Caco-2 (cell line): ENCODE measurements around the gene KCNIP4. TPM values are rescaled to one million over a fixed set of nuclear protein-coding genes. Genes with fewer than 3 reads are reported as not detected.

ENCODE experiments used
- BruUV-seq: library from RNA; stranded (reverse); fragments of 400-500 nt; replicated peaks from 2 replicates; lab custom pipeline; 2021; lab: Mats Ljungman, UMichigan
- CTCF ChIA-PET: fragments of 300-600 bp; sonication (Branson Sonifier 250); formaldehyde crosslinking; loops from one replicate; lab custom pipeline; 2022; ENCODE audit warnings: antibody characterized with exemption; lab: Charles Lee
- POLR2A ChIA-PET: fragments of 300-600 bp; sonication (Branson Sonifier 250); formaldehyde crosslinking; loops from one replicate; lab custom pipeline; 2022; ENCODE audit warnings: antibody characterized with exemption; lab: Charles Lee
- DNase-seq, 2 experiments: peaks; one replicate each; pipeline versions ENCODE4 v3.0.0 to v3.0.0-alpha.2; 2020 to 2022
- H3K27me3 ChIP-seq: replicated peaks from 2 replicates; pipeline ENCODE4 v1.6.0; 2011; ENCODE audit warnings: low read length; ENCODE audit not compliant: control insufficient read depth, insufficient read depth
- H3K36me3 ChIP-seq: 2 replicates; pipeline ENCODE4 v1.5.1; 2011; ENCODE audit warnings: low read length; ENCODE audit not compliant: control insufficient read depth, insufficient read depth
- H3K4me1 ChIP-seq: fragments of 250-450 bp; sonication (Bioruptor Pico); 2 replicates; pipeline ENCODE4 v1.5.1; 2020; ENCODE audit warnings: mild to moderate bottlenecking
- H3K4me3 ChIP-seq: 2 replicates; pipeline ENCODE4 v1.5.1; 2011; ENCODE audit warnings: low read depth, mild to moderate bottlenecking, control low read depth, low read length
- H3K9me3 ChIP-seq: fragments of 250-450 bp; sonication (Bioruptor Pico); 2 replicates; pipeline ENCODE4 v1.5.1; 2020; ENCODE audit warnings: mild to moderate bottlenecking, moderate library complexity
- H3K27ac Mint-ChIP-seq: one replicate; pipeline ENCODE4 v1.8.0; 2022; ENCODE audit warnings: mixed read lengths; ENCODE audit not compliant: unreplicated experiment
- H3K27me3 Mint-ChIP-seq: one replicate; pipeline ENCODE4 v1.8.0; 2022; ENCODE audit warnings: mixed read lengths; ENCODE audit not compliant: insufficient read depth, unreplicated experiment
- H3K36me3 Mint-ChIP-seq: one replicate; pipeline ENCODE4 v1.8.0; 2022; ENCODE audit warnings: mild to moderate bottlenecking, mixed read lengths; ENCODE audit not compliant: insufficient read depth, unreplicated experiment
- H3K4me1 Mint-ChIP-seq: one replicate; pipeline ENCODE4 v1.8.0; 2022; ENCODE audit warnings: low read depth, mixed read lengths; ENCODE audit not compliant: unreplicated experiment
- H3K4me3 Mint-ChIP-seq: one replicate; pipeline ENCODE4 v1.8.0; 2022; ENCODE audit warnings: mild to moderate bottlenecking, moderate library complexity, mixed read lengths; ENCODE audit not compliant: unreplicated experiment
- H3K9me3 Mint-ChIP-seq: one replicate; pipeline ENCODE4 v1.8.0; 2022; ENCODE audit warnings: mixed read lengths; ENCODE audit not compliant: unreplicated experiment
- intact Hi-C: fragments of 100-400 bp; cut with micrococcal nuclease; formaldehyde crosslinking; loops from one replicate; pipeline ENCODE4 v1.10.0; 2022; ENCODE audit not compliant: unreplicated experiment
- total RNA-seq: library from RNA; stranded (reverse); gene quantifications from 2 replicates; pipeline ENCODE4 v1.2.3, GENCODE V29; 2022
- TF ChIP-seq, protein P1 (sequence below), 2 experiments: fragments of 200-600 bp in 1 of 2; IDR thresholded peaks; 1 replicate in 1 of 2; 2 replicates in 1 of 2; pipeline versions ENCODE4 v1.5.1 to v1.8.0; 2011 to 2022; ENCODE audit warnings: antibody characterized with exemption in 1 of 2, control low read depth in 1 of 2, inconsistent platforms in 1 of 2, low read depth in 1 of 2, low read length in 1 of 2, mild to moderate bottlenecking in 1 of 2, moderate library complexity in 1 of 2; ENCODE audit not compliant: insufficient read depth in 1 of 2, severe bottlenecking in 1 of 2, unreplicated experiment in 1 of 2

Gene KCNIP4
- total RNA-seq, 1 experiment from 2014 or later: not detected

DNA sequence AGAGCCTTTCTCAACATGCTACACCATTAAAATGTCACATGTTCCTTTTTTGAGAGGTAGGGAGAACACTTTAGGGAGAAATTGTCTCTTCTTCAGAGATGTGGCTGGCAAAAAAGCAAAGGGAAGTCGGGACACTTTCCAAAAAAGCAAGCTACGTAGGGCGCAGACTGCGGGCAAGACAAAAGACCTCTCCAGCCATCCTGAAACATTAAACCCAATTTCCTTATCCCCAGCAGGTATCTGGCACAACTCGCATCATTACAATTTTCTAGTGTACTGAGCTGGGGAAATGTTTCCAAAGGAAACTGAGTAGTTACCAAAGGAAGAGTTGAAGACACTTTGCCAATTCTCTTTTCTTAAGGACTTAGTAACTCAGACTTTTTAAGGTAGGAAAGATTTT lies 1132.3 kb downstream of the KCNIP4 start:
- Histone ChIP-seq H3K27me3 (no peaks in the 10 kb centered on the region), H3K4me3 (no peak overlapping the region), H3K36me3 (no peaks in the 10 kb centered on the region), H3K9me3 (no peaks in the 10 kb centered on the region), H3K4me1 (no peaks in the 10 kb centered on the region)
- TF ChIP-seq, protein P1, sequence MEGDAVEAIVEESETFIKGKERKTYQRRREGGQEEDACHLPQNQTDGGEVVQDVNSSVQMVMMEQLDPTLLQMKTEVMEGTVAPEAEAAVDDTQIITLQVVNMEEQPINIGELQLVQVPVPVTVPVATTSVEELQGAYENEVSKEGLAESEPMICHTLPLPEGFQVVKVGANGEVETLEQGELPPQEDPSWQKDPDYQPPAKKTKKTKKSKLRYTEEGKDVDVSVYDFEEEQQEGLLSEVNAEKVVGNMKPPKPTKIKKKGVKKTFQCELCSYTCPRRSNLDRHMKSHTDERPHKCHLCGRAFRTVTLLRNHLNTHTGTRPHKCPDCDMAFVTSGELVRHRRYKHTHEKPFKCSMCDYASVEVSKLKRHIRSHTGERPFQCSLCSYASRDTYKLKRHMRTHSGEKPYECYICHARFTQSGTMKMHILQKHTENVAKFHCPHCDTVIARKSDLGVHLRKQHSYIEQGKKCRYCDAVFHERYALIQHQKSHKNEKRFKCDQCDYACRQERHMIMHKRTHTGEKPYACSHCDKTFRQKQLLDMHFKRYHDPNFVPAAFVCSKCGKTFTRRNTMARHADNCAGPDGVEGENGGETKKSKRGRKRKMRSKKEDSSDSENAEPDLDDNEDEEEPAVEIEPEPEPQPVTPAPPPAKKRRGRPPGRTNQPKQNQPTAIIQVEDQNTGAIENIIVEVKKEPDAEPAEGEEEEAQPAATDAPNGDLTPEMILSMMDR (IDR thresholded peaks at IDR 0.05; ENCODE audit: insufficient read depth in 1 of 2, low read depth in 1 of 2, low read length in 1 of 2, severe bottlenecking in 1 of 2, unreplicated experiment in 1 of 2): no peak
- no peak overlapping the region for H3K27ac Mint-ChIP-seq
- no peaks in the 10 kb centered on the region for H3K36me3 Mint-ChIP-seq
- no peak for DNase-seq
- no peaks in the 10 kb centered on the region for H3K4me1 Mint-ChIP-seq
- peaks cover 16% of the 10 kb centered on the region for H3K27me3 Mint-ChIP-seq
- H3K9me3 Mint-ChIP-seq: no peaks in the 10 kb centered on the region
- intact Hi-C loops: no loop called here
- ChIA-PET POLR2A (no interaction called here), CTCF (no interaction called here)
- H3K4me3 Mint-ChIP-seq: no peak overlapping the region
- BruUV-seq: no TSS peak

DNA sequence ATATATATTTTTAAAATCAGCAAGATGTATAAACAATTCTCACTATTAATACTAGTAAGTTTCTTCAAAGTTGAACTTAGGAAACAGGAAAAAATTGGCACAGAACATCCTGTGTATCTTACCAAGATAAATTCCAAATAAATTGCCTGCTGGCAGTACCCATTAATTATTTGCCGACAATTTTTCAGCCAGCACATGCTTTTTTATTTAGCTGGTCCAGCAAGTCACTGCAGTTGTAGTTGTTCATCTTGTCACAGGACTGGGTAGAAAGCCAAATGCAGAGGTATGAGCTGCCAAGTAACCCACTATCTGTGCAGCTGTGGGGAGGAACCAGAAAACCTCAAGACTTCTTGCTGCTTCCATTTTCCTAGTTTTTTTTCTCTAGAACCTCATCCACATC lies 1134.9 kb downstream of the KCNIP4 start:
- Histone ChIP-seq H3K27me3 (no peaks in the 10 kb centered on the region), H3K4me1 (no peaks in the 10 kb centered on the region), H3K9me3 (no peaks in the 10 kb centered on the region), H3K36me3 (no peaks in the 10 kb centered on the region), H3K4me3 (no peak overlapping the region)
- ChIA-PET CTCF (no interaction called here), POLR2A (interaction anchor here (0.5 kb wide), 1 partner anchor 1158 kb away, joined by 4 read pairs; no protein-coding TSS in a partner anchor)
- no peak overlapping the region for H3K27ac Mint-ChIP-seq
- H3K36me3 Mint-ChIP-seq: no peaks in the 10 kb centered on the region
- TF ChIP-seq, protein P1 (IDR thresholded peaks at IDR 0.05; ENCODE audit: insufficient read depth in 1 of 2, low read depth in 1 of 2, low read length in 1 of 2, severe bottlenecking in 1 of 2, unreplicated experiment in 1 of 2): no peak
- no peaks in the 10 kb centered on the region for H3K9me3 Mint-ChIP-seq
- no peaks in the 10 kb centered on the region for H3K4me1 Mint-ChIP-seq
- H3K4me3 Mint-ChIP-seq: no peak overlapping the region
- DNase-seq: no peak
- intact Hi-C loops: no loop called here
- no TSS peak for BruUV-seq
- H3K27me3 Mint-ChIP-seq: peaks cover 16% of the 10 kb centered on the region

DNA sequence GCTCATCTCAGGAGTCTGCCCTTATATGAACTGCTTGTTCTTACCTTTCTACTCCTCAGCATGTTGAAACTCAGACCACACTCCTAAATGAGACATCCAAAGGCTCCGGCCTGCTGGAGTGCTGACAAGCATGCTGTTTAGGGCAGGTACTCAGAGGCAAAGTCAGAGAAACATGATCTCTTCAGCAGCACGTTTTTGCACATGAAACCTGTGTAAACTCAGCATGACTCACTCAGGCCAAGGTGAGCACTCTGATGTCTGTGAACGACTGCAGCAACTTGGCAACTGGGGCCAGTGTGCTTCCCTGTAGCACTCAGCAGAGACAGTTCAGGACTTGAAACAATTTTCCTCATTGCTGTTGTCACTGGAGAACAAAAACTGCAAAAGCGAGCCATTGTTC lies 1138.8 kb downstream of the KCNIP4 start:
- H3K27me3 ChIP-seq: no peaks in the 10 kb centered on the region
- Mint-ChIP-seq H3K4me3 (no peak overlapping the region), H3K9me3 (no peaks in the 10 kb centered on the region), H3K27ac (no peak overlapping the region), H3K27me3 (peaks cover 8% of the 10 kb centered on the region), H3K4me1 (no peaks in the 10 kb centered on the region), H3K36me3 (no peaks in the 10 kb centered on the region)
- H3K4me1 ChIP-seq: no peaks in the 10 kb centered on the region
- no TSS peak for BruUV-seq
- no peaks in the 10 kb centered on the region for H3K36me3 ChIP-seq
- no peak overlapping the region for H3K4me3 ChIP-seq
- intact Hi-C loops: no loop called here
- CTCF ChIA-PET: no interaction called here
- H3K9me3 ChIP-seq: no peaks in the 10 kb centered on the region
- TF ChIP-seq, protein P1 (IDR thresholded peaks at IDR 0.05; ENCODE audit: insufficient read depth in 1 of 2, low read depth in 1 of 2, low read length in 1 of 2, severe bottlenecking in 1 of 2, unreplicated experiment in 1 of 2): no peak
- no peak for DNase-seq
- POLR2A ChIA-PET: no interaction called here
